HG02885 (cell line): ENCODE measurements around the gene SPATA25.
A peak's percentile ranks its signal among the peaks of the same experiment; 100 is the strongest.
"Not testable (repeated sequence)": the region's sequence is repeated elsewhere in the genome, so short reads cannot be mapped to it uniquely, and the experiment has no call there.

Experiments
- ATAC-seq: cut with Tn5 transposase; IDR thresholded peaks from one replicate; pipeline ENCODE4 v1.9.1; 2021; ENCODE audit warnings: mild to moderate bottlenecking; ENCODE audit not compliant: unreplicated experiment, poor library complexity

SPATA25 gene

GRCh38 chr20:45896641-45897161 lies 9.3 kb upstream of the SPATA25 start:
- ATAC-seq = no peak

- no peak for ATAC-seq
Observed at GRCh38 chr20:45894797-45895196, 7.4 kb upstream of the SPATA25 start.

- no peak for ATAC-seq
Observed at GRCh38 chr20:45893831-45894230, 6.4 kb upstream of the SPATA25 start.

- ATAC-seq = no peak
Observed at GRCh38 chr20:45892828-45893500, 5.5 kb upstream of the SPATA25 start.

- ATAC-seq = no peak
Observed at GRCh38 chr20:45892049-45892825, 4.8 kb upstream of the SPATA25 start.

- peak; percentile 78 for ATAC-seq
Observed at GRCh38 chr20:45890985-45891983, 3.9 kb upstream of the SPATA25 start, which contains the start of the genes CTSA and NEURL2. TSS of gene CTSA (plus strand) at chr20:45891335. CDS start at chr20:45891569, 234 bp downstream. TSS of gene NEURL2 (minus strand) at chr20:45891208. CDS start at chr20:45890991, 217 bp downstream.

GRCh38 chr20:45890077-45890984 lies 2.9 kb upstream of the SPATA25 start:
- ATAC-seq = peak; percentile 27

GRCh38 chr20:45888681-45889080 lies 1.3 kb upstream of the SPATA25 start:
- no peak for ATAC-seq

GRCh38 chr20:45886590-45887345 lies 654 bp downstream of the SPATA25 start:
- ATAC-seq = no peak

- ATAC-seq = no peak
Observed at GRCh38 chr20:45883100-45883469, 4.3 kb downstream of the SPATA25 start.

- no peak for ATAC-seq
Observed at GRCh38 chr20:45882469-45883099, 4.8 kb downstream of the SPATA25 start.

GRCh38 chr20:45880988-45881788 lies 6.2 kb downstream of the SPATA25 start, which contains the start of gene ZSWIM1:
TSS of gene ZSWIM1 (plus strand) at chr20:45881227. CDS start at chr20:45882593, 1,366 bp downstream.
- peak; percentile 98 for ATAC-seq

- ATAC-seq = no peak
Observed at GRCh38 chr20:45878076-45878761, 9.2 kb downstream of the SPATA25 start.

GRCh38 chr20:45874576-45874975 lies 12.8 kb downstream of the SPATA25 start:
- no peak for ATAC-seq

GRCh38 chr20:45874104-45874481 lies 13.3 kb downstream of the SPATA25 start:
- ATAC-seq = not testable (repeated sequence)

GRCh38 chr20:45873409-45874103 lies 13.9 kb downstream of the SPATA25 start:
- ATAC-seq = no peak
